ENCODE data around the gene DYNLRB1. TPM values are rescaled to one million over a fixed set of nuclear protein-coding genes. Genes with fewer than 3 reads are reported as not detected.
"Not testable (repeated sequence)": the region's sequence is repeated elsewhere in the genome, so short reads cannot be mapped to it uniquely, and the experiment has no call there.

DYNLRB1 gene
- total and polyA plus RNA-seq, 2 donors (not counting 3 experiments of a cell fraction or from before 2014, with no cell fraction given): 142 to 245 TPM

GRCh38 chr20:34495916-34496315, 20.3 kb upstream of the DYNLRB1 start:
- Histone ChIP-seq H3K9ac (replicated peaks; ENCODE audit: extremely low read depth, insufficient read depth, low read length) (no peak overlapping the region), H3K36me3 (ENCODE audit: control insufficient read depth in 2 of 2, extremely low read depth in 1 of 2, insufficient read depth in 2 of 2, low read length in 2 of 2) (peaks cover 10 to 18% of the 10 kb centered on the region in 2 experiments), H2AFZ (ENCODE audit: low read depth, low read length) (no peak overlapping the region), H3K9me1 (replicated peaks; ENCODE audit: control insufficient read depth, extremely low read depth, insufficient read depth, low read length) (no peaks in the 10 kb centered on the region), H3K4me1 (ENCODE audit: control insufficient read depth, extremely low read depth, insufficient read depth, low read length) (no peaks in the 10 kb centered on the region), H4K20me1 (replicated peaks; ENCODE audit: control insufficient read depth, extremely low read depth, insufficient read depth, low read length) (no peaks in the 10 kb centered on the region), H3K9me3 (replicated peaks; ENCODE audit: control insufficient read depth, insufficient read depth, low read length) (no peaks in the 10 kb centered on the region), H3K79me2 (ENCODE audit: control insufficient read depth, insufficient read depth, low read length) (peaks cover 12% of the 10 kb centered on the region), H3K27me3 (ENCODE audit: control insufficient read depth in 2 of 2, insufficient read depth in 2 of 2, low read length in 2 of 2) (no peaks in the 10 kb centered on the region), H3K27ac (ENCODE audit: insufficient read depth, low read depth, low read length) (no peak overlapping the region), H3K4me3 (replicated peaks in 1 of 3; ENCODE audit: insufficient read depth in 1 of 3, low read depth in 1 of 3, low read length in 3 of 3) (no peak overlapping the region), H3K4me2 (ENCODE audit: insufficient read depth, low read length) (no peak overlapping the region)
- TF ChIP-seq EZH2 (IDR thresholded peaks at IDR 0.05; ENCODE audit: borderline replicate concordance, low read depth, low read length, severe bottlenecking) (no peak), GATA2 (IDR thresholded peaks at IDR 0.05; ENCODE audit: insufficient read depth, insufficient read length, low read depth, low read length) (no peak), FOS (IDR thresholded peaks at IDR 0.05; ENCODE audit: borderline replicate concordance, insufficient read depth, low read length) (no peak), CTCF (IDR thresholded peaks at IDR 0.05; ENCODE audit: extremely low read depth in 1 of 2, insufficient read depth in 1 of 2, low read depth in 1 of 2, low read length in 2 of 2) (no peak), JUN (IDR thresholded peaks at IDR 0.05; ENCODE audit: borderline replicate concordance, insufficient read depth, insufficient read length, low read depth) (no peak), POLR2AphosphoS5 (IDR thresholded peaks at IDR 0.05; ENCODE audit: insufficient read depth, low read depth, low read length) (no peak), POLR2A (IDR thresholded peaks at IDR 0.05; ENCODE audit: low read depth, low read length) (no peak), MAX (IDR thresholded peaks at IDR 0.05; ENCODE audit: insufficient read depth, insufficient read length) (no peak), MYC (IDR thresholded peaks at IDR 0.05; ENCODE audit: low read depth, low read length) (no peak)
- ChIA-PET POLR2A (no interaction called here), CTCF (interaction anchor here (1.5 kb wide), 1 partner anchor 183 kb away, joined by 5 read pairs; no protein-coding TSS in a partner anchor)
- FAIRE-seq (no peak), DNase-seq (ENCODE audit: low read depth, low spot score) (no peak)
- dilution Hi-C loops (cut with MboI; ENCODE audit: extremely low pct_ligation_motif_present, low sequenced_read_pairs) (no loop called here), intact Hi-C loops (cut with micrococcal nuclease) (no loop called here)
- BruUV-seq (replicated peaks): no TSS peak

- H3K9ac ChIP-seq (replicated peaks; ENCODE audit: extremely low read depth, insufficient read depth, low read length); H3K4me3 ChIP-seq (replicated peaks in 1 of 3; ENCODE audit: insufficient read depth in 1 of 3, low read depth in 1 of 3, low read length in 3 of 3); POLR2A ChIA-PET; H3K27ac ChIP-seq (ENCODE audit: insufficient read depth, low read depth, low read length); H3K27me3 ChIP-seq (ENCODE audit: control insufficient read depth in 2 of 2, insufficient read depth in 2 of 2, low read length in 2 of 2); intact Hi-C loops (cut with micrococcal nuclease); H3K9me1 ChIP-seq (replicated peaks; ENCODE audit: control insufficient read depth, extremely low read depth, insufficient read depth, low read length); H3K9me3 ChIP-seq (replicated peaks; ENCODE audit: control insufficient read depth, insufficient read depth, low read length); H4K20me1 ChIP-seq (replicated peaks; ENCODE audit: control insufficient read depth, extremely low read depth, insufficient read depth, low read length); DNase-seq (ENCODE audit: low read depth, low spot score); BruUV-seq (replicated peaks); H2AFZ ChIP-seq (ENCODE audit: low read depth, low read length); FAIRE-seq; dilution Hi-C loops (cut with MboI; ENCODE audit: extremely low pct_ligation_motif_present, low sequenced_read_pairs); H3K36me3 ChIP-seq (ENCODE audit: control insufficient read depth in 2 of 2, extremely low read depth in 1 of 2, insufficient read depth in 2 of 2, low read length in 2 of 2); H3K4me1 ChIP-seq (ENCODE audit: control insufficient read depth, extremely low read depth, insufficient read depth, low read length); H3K4me2 ChIP-seq (ENCODE audit: insufficient read depth, low read length): not testable (repeated sequence)
- CTCF ChIA-PET: interaction anchor here (1.6 kb wide), 1 partner anchor 185 kb away, joined by 3 read pairs; no protein-coding TSS in a partner anchor
- H3K79me2 ChIP-seq (ENCODE audit: control insufficient read depth, insufficient read depth, low read length): peaks cover 12% of the 10 kb centered on the region
These were observed 18.6 kb upstream of the DYNLRB1 start for GRCh38 chr20:34497596-34497995.
